HG03354 (cell line): ENCODE results near the gene SH3BP1.
"Not testable (repeated sequence)": the region's sequence is repeated elsewhere in the genome, so short reads cannot be mapped to it uniquely, and the experiment has no call there.

Experiments
- ATAC-seq: cut with Tn5 transposase; IDR thresholded peaks from one replicate; pipeline ENCODE4 v1.9.1; 2021; ENCODE audit warnings: mild to moderate bottlenecking; ENCODE audit not compliant: unreplicated experiment, poor library complexity, severe bottlenecking

SH3BP1 gene

GRCh38 chr22:37639070-37639760, at the start of gene SH3BP1:
SH3BP1 (plus strand) TSS chr22:37639669; CDS start chr22:37639788, 119 bp downstream.
- no peak for ATAC-seq

- not testable (repeated sequence) for ATAC-seq
Measured at GRCh38 chr22:37591081-37591480, 48.4 kb upstream of the SH3BP1 start.

DNA sequence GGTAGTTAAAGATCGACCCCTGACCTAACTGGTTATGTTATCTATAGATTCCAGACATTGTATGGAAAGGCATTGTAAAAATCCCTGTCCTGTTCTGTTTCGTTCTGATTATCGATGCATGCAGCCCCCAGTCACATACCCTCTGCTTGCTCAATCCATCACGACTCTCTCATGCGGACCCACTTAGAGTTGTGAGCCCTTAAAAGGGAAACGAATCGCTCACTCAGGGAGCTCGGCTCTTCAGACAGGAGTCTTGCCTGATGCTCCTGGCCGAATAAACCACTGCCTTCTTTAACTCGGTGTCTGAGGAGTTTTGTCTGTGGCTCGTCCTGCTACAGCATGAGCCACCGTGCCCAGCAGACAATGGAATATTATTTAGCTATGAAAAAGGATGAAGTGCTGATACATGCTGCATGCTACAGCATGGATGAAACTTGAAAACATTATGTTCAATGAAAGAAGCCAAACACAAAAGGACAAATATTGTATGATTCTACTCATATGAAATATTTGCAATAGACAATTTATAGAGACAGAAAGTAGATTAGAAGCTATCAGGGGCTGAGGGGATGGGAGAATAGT, 47.6 kb upstream of the SH3BP1 start:
- ATAC-seq, result no peak

DNA sequence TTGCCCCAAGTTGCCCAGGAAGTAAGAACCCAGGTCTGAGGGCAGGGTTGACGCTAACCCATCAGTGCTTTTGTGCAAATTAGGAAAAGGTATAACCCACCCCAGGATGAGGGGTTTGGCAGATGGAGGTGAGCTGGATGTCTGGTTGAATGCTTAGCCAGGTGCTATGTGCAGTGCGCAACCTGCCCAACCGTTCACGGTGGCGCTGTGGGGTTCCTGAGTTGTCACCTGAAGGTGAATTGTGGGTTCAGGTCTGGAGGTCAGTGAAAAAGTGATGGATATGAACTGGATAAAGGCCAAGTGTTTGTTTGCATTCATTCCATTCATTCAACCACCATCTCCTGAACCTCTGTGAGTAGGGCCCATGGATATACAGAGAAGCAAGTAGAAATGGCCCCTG, 45.2 kb upstream of the SH3BP1 start:
- ATAC-seq, result no peak

GRCh38 chr22:37599153-37599552, 40.3 kb upstream of the SH3BP1 start:
- no peak for ATAC-seq

GRCh38 chr22:37601203-37601539, 38.3 kb upstream of the SH3BP1 start:
- ATAC-seq, result no peak

DNA sequence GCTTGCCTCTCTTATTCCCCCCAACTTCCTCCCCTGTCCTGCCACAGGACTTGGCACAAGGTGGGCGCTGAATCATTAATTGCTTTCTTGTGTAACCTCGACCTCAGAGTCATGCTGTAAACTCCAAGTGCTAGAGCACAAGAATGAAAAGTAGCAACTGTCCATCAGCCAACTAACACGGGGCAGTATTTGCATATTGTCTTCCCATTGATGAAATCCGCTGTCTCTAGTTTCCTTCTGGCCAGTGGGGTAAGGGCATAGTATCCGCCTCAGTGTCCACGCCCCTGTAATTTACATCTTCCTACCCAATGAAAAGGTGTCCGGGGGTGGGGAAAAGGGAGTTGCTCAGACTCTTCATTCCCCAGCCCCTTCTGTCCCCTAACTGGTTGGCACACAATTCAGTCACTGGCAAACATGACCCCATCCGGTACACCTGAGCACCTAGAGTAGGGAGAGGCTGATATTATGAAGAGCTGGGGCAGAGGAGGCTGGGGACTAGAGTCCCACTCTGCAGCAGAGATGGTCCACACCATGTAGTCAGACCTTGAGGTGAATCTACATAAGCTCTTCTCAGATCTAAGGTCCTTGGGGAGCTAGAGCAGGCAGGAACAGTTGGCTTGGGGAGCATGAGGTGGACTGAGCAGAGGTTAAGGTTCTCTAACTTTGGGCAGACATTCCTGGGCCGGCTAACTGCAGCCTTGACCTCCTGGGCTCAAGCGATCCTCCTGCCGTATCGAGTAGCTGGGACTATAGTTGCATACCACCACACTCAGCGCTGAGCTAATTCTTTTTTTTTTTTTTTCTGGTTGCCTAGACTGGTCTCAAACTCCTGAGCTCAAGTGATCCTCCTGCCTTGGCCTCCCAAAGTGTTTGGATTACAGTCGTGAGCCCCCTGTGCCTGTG, 37.7 kb upstream of the SH3BP1 start:
- ATAC-seq, result no peak

GRCh38 chr22:37602546-37603277, 36.8 kb upstream of the SH3BP1 start:
- not testable (repeated sequence) for ATAC-seq

DNA sequence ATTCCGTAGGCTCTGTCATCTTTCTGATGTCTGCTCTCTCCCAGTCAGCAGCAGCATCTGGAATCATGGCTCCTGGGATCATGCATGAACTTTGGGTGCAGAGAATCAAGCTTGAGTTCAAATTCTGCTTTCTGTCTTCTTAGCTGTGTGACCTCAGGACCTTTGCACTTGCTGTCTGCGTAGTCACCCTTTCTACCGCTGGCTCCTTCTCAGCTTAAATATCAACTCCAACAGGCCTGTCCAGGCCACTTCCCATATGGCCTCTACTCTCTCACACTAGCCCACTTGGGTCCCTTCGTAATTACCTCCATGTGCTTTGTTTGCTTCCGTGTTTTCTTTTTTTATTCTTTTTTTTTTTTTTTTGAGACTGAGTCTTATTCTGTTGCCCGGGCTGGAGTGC, 35.4 kb upstream of the SH3BP1 start:
- ATAC-seq, result no peak

GRCh38 chr22:37604875-37605274, 34.6 kb upstream of the SH3BP1 start:
- ATAC-seq, result no peak

- no peak for ATAC-seq
Measured at GRCh38 chr22:37607010-37607934, 32.2 kb upstream of the SH3BP1 start.

DNA sequence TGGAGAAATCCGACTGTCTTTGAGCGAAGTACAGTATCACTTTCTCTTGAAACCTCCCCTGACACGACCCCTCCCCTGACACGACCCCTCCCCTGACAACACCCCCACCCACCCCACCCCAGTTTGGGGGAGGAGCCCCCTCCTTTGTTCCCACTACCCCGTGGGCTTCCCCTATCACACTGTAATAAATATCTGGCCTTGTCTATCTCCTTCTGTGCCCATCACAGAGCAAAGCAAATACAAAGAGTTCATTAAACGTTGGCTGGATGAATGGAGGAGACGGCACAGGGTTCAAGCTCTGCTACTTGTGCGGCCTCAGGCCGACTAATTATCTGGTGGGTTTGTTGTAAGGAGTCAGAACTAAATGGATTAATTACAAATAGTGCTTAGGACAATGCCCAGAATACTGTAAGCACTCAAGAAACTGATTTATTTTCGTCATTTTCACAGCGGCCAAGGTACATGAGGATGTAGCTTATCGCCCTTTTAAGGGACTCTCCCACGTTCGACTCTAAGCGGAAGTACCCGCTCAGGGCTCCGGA, 31.5 kb upstream of the SH3BP1 start:
- ATAC-seq, result no peak

- peak; percentile 83 for ATAC-seq
Measured at GRCh38 chr22:37608477-37609239, 30.8 kb upstream of the SH3BP1 start, which contains the start of gene GGA1. GGA1 (plus strand) TSS chr22:37608834; CDS start chr22:37608861, 27 bp downstream.

GRCh38 chr22:37609240-37610152, 30.0 kb upstream of the SH3BP1 start:
- no peak for ATAC-seq

DNA sequence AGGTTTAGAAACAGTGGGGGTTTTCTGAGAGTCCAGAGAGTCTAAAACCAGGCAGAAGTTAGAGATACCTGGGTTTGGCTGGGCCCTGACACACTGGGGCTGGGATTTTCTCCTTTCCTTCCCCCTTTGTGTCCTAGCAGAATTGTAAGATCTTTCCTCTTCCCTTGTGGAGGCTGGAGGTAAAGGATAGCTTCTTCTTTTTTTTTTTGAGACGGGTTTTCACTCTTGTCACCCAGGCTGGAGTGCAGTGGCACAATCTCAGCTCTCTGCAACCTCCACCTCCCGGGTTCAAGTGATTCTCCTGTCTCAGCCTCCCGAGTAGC, 29.4 kb upstream of the SH3BP1 start:
- ATAC-seq, result not testable (repeated sequence)

DNA sequence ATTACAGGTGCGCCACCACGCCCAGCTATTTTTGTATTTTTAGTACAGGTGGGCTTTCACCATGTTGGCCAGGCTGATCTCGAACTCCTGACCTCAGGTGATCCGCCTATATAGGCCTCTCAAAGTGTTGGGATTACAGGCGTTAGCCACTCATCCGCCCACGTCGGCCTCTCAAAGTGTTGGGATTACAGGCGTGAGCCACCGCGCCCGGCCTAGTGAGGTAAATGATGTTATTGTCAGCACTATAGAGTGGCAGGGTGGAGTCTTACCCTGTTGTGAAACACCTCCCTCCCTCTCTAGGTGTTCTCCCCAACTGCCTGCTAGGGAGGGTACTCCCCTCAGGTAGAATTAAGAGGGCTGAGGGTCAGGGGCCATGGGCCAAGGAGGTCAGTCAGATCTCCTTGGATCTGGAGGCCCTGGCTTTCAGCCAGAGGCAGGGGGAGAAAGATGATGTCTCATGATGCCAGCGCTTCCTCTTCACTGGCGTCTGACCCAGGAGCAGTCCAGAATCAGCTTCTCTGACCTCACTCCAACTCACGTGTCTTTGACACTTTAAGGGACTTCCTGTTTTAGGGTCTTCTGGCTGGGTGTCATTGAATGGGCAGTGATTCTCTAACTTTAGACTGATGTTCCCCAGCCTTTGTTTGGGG, 28.9 kb upstream of the SH3BP1 start:
- no peak for ATAC-seq

DNA sequence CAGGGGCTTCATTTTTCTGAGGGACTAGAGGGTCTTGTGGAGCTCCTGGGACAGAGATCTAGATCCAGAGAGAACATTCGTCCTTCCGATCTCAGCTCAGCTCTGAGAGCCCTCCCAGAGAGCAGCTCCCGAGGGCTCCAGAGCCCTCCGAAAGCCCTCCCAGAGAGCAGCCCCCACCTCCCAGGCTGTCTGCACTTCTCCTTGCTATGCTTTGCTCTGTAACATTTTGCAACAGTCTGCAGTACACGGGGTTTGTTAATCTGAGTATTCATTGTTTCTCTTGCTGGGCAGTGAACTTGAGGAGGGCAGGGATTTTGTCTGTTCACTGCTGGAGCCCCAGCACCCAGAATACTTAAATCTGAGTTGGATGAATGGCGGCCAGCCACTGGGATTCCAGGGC, 28.3 kb upstream of the SH3BP1 start:
- no peak for ATAC-seq
